H9 (cell line): ENCODE measurements around the gene ZG16. TPM values are rescaled to one million over a fixed set of nuclear protein-coding genes. Genes with fewer than 3 reads are reported as not detected.

Experiments used
- DNase-seq: peaks from one replicate; pipeline ENCODE4 v3.0.0-alpha.2; 2017
- H2AFZ ChIP-seq: one replicate; pipeline ENCODE4 v1.6.1; 2013; ENCODE audit warnings: mild to moderate bottlenecking, low read length, control low read depth, moderate library complexity
- H2AK5ac ChIP-seq: 2 replicates; pipeline ENCODE4 v1.6.1; 2013; ENCODE audit warnings: low read length, control low read depth, mixed read lengths; ENCODE audit not compliant: insufficient read length
- H2BK120ac ChIP-seq: one replicate; pipeline ENCODE4 v1.6.1; 2013; ENCODE audit warnings: low read depth, mild to moderate bottlenecking, low read length, control low read depth, inconsistent platforms; ENCODE audit not compliant: poor library complexity, severe bottlenecking
- H2BK12ac ChIP-seq: 2 replicates; pipeline ENCODE4 v1.6.1; 2013; ENCODE audit warnings: low read length, control low read depth, mixed read lengths, low read depth; ENCODE audit not compliant: insufficient read length
- H2BK15ac ChIP-seq: 2 replicates; pipeline ENCODE4 v1.6.1; 2013; ENCODE audit warnings: low read depth, low read length, control low read depth
- H2BK20ac ChIP-seq: one replicate; pipeline ENCODE4 v1.6.1; 2013; ENCODE audit warnings: low read depth, mild to moderate bottlenecking, low read length, control low read depth, inconsistent platforms; ENCODE audit not compliant: poor library complexity, severe bottlenecking
- H2BK5ac ChIP-seq: 2 replicates; pipeline ENCODE4 v1.6.1; 2013; ENCODE audit warnings: low read length, control low read depth, mixed read lengths; ENCODE audit not compliant: insufficient read length
- H3K14ac ChIP-seq: 2 replicates; pipeline ENCODE4 v1.6.1; 2013; ENCODE audit warnings: low read length, control low read depth; ENCODE audit not compliant: insufficient read depth
- H3K18ac ChIP-seq: 2 replicates; pipeline ENCODE4 v1.6.1; 2013; ENCODE audit warnings: low read depth, mild to moderate bottlenecking, mixed read lengths, low read length, control low read depth; ENCODE audit not compliant: insufficient read length
- H3K23ac ChIP-seq: 2 replicates; pipeline ENCODE4 v1.6.1; 2013; ENCODE audit warnings: low read length, control low read depth, mixed read lengths, low read depth; ENCODE audit not compliant: insufficient read length
- H3K23me2 ChIP-seq: 2 replicates; pipeline ENCODE4 v1.6.1; 2013; ENCODE audit warnings: low read depth, mild to moderate bottlenecking, mixed read lengths, low read length, control low read depth; ENCODE audit not compliant: insufficient read length, poor library complexity, severe bottlenecking
- H3K27ac ChIP-seq: 2 replicates; pipeline ENCODE4 v1.5.1; 2013; ENCODE audit warnings: low read length, control low read depth, mixed read lengths, low read depth; ENCODE audit not compliant: insufficient read length
- H3K27me3 ChIP-seq: 2 replicates; pipeline ENCODE4 v1.6.1; 2013; ENCODE audit warnings: low read length, control low read depth, inconsistent platforms; ENCODE audit not compliant: insufficient read depth
- H3K4ac ChIP-seq: 2 replicates; pipeline ENCODE4 v1.6.1; 2013; ENCODE audit warnings: low read depth, mild to moderate bottlenecking, control low read depth, inconsistent platforms, low read length, moderate library complexity
- H3K4me1 ChIP-seq: 2 replicates; pipeline ENCODE4 v1.6.1; 2013; ENCODE audit warnings: low read length, control low read depth, inconsistent platforms; ENCODE audit not compliant: insufficient read depth
- H3K4me2 ChIP-seq: 2 replicates; pipeline ENCODE4 v1.6.1; 2013; ENCODE audit warnings: low read length, control low read depth, mixed read lengths; ENCODE audit not compliant: insufficient read length, insufficient read depth
- H3K56ac ChIP-seq: 2 replicates; pipeline ENCODE4 v1.6.1; 2013; ENCODE audit warnings: low read depth, mild to moderate bottlenecking, mixed read lengths, low read length, control low read depth; ENCODE audit not compliant: insufficient read length
- H3K79me1 ChIP-seq: 2 replicates; pipeline ENCODE4 v1.6.1; 2013; ENCODE audit warnings: low read depth, mild to moderate bottlenecking, moderate library complexity, low read length, control low read depth, inconsistent platforms; ENCODE audit not compliant: insufficient read depth, poor library complexity, severe bottlenecking
- H3K79me2 ChIP-seq: 2 replicates; pipeline ENCODE4 v1.6.1; 2013; ENCODE audit warnings: low read length, control low read depth, inconsistent platforms; ENCODE audit not compliant: insufficient read depth
- H3K9ac ChIP-seq: 2 replicates; pipeline ENCODE4 v1.6.1; 2013; ENCODE audit warnings: low read length, control low read depth, mixed read lengths; ENCODE audit not compliant: insufficient read length; ENCODE audit errors: extremely low read depth
- H3K9me3 ChIP-seq: one replicate; pipeline ENCODE4 v1.6.1; 2013; ENCODE audit warnings: low read depth, low read length, inconsistent platforms; ENCODE audit not compliant: control insufficient read depth
- H3T11ph ChIP-seq: one replicate; pipeline ENCODE4 v1.6.1; 2013; ENCODE audit warnings: mild to moderate bottlenecking, low read length, control low read depth, inconsistent platforms
- H4K20me1 ChIP-seq: one replicate; pipeline ENCODE4 v1.6.1; 2013; ENCODE audit not compliant: control insufficient read depth, insufficient read length, insufficient read depth
- H4K5ac ChIP-seq: 2 replicates; pipeline ENCODE4 v1.6.1; 2013; ENCODE audit warnings: low read depth, mild to moderate bottlenecking, mixed read lengths, low read length, control low read depth; ENCODE audit not compliant: insufficient read length
- H4K8ac ChIP-seq: replicated peaks from 2 replicates; pipeline ENCODE4 v1.6.1; 2013; ENCODE audit warnings: low read length, control low read depth, mixed read lengths, low read depth; ENCODE audit not compliant: insufficient read length
- H4K91ac ChIP-seq: 2 replicates; pipeline ENCODE4 v1.6.1; 2013; ENCODE audit warnings: low read depth, mild to moderate bottlenecking, moderate library complexity, mixed read lengths, low read length, control low read depth; ENCODE audit not compliant: insufficient read length
- H3K27ac Mint-ChIP-seq, 3 experiments: 2 replicates in 2 of 3; 3 replicates in 1 of 3; pipeline ENCODE4 v1.8.0; 2020 to 2021; ENCODE audit warnings: mixed read lengths in 3 of 3, mild to moderate bottlenecking in 1 of 3, moderate library complexity in 1 of 3
- H3K27me3 Mint-ChIP-seq: 2 replicates; pipeline ENCODE4 v1.8.0; 2021; ENCODE audit warnings: low read depth, mild to moderate bottlenecking, moderate library complexity, mixed read lengths
- H3K36me3 Mint-ChIP-seq, 3 experiments: 2 replicates in 2 of 3; 3 replicates in 1 of 3; pipeline ENCODE4 v1.8.0; 2020 to 2021; ENCODE audit warnings: low read depth in 3 of 3, mixed read lengths in 3 of 3; ENCODE audit not compliant: insufficient read depth in 1 of 3
- H3K4me1 Mint-ChIP-seq, 2 experiments: 2 replicates each; pipeline ENCODE4 v1.8.0; 2020; ENCODE audit warnings: mixed read lengths in 2 of 2
- H3K4me3 Mint-ChIP-seq, 2 experiments: 2 replicates in 1 of 2; 3 replicates in 1 of 2; pipeline ENCODE4 v1.8.0; 2020 to 2021; ENCODE audit warnings: mild to moderate bottlenecking in 2 of 2, mixed read lengths in 2 of 2, moderate library complexity in 1 of 2
- H3K9me3 Mint-ChIP-seq, 2 experiments: 2 replicates in 1 of 2; 3 replicates in 1 of 2; pipeline ENCODE4 v1.8.0; 2020; ENCODE audit warnings: mild to moderate bottlenecking in 2 of 2, mixed read lengths in 2 of 2, moderate library complexity in 1 of 2
- WGBS: extraction: QIAGEN DNeasy Blood & Tissue Kit; methylation state at CpG from one replicate; pipeline ENCODE4 v1.1.7; 2013; ENCODE audit warnings: missing lambda C conversion rate, low lambda C conversion rate, mixed read lengths; ENCODE audit not compliant: insufficient read length; ENCODE audit errors: extremely low coverage; 5-methylcytosine and 5-hydroxymethylcytosine counted together
- total RNA-seq: library from RNA; stranded (reverse); gene quantifications from 2 replicates; pipeline ENCODE4 v1.2.1, GENCODE V29; 2021
- TF ChIP-seq, protein P1 (sequence below): fragments of 200-600 bp; sonication (generic); conservative IDR thresholded peaks from 3 replicates; pipeline ENCODE4 v1.8.0; 2021; ENCODE audit warnings: antibody characterized with exemption, mild to moderate bottlenecking

The ZG16 gene
- total RNA-seq, 1 experiment from 2014 or later = not detected

DNA sequence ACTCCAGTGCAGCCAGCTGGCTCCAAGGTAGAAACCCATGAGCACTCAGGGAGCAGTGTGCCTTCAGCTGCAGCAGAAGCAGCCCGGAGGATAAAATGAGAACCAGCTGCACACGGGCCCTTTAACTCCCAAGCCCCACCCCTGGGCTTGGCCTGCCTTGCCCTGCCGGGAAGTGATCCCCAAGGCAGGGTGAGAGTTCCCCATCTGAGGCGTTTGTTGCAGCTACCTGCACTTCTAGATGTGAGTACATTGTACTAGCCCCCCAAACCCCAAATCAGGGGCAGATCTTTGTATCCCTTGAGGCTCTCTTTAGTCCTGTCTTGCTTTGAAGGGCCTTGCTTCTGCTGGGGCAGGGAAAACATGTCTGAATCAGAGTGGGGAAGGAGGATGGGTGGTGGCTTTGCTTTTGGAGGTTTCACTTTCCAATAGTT lies 42.2 kb downstream of the ZG16 start, which contains the start of gene MVP:
Gene MVP, plus strand, starts transcription at position 192 of the 431 bp plus-strand sequence. CDS start 10,088 bp downstream, outside the sequence.
- Mint-ChIP-seq H3K27me3 (no peaks in the 10 kb centered on the region; the same call in 1 of the 2 replicates), H3K36me3 (peaks cover 24 to 38% (median 35%) of the 10 kb centered on the region in 3 experiments), H3K9me3 (no peaks in the 10 kb centered on the region; a peak in 1 of 5 replicates), H3K27ac (peak within 1 kb of the TSS in 2 of 3 experiments; percentile 73 to 84; a peak in 4 of 7 replicates), H3K4me1 (peaks cover 33 to 43% of the 10 kb centered on the region in 2 experiments), H3K4me3 (no peak within 1 kb of the TSS; a peak in 1 of 5 replicates)
- H3K79me2 ChIP-seq = no peaks in the 10 kb centered on the region
- H3K23ac ChIP-seq = no peak within 1 kb of the TSS
- no peak within 1 kb of the TSS for H2BK12ac ChIP-seq
- H4K8ac ChIP-seq = no peak within 1 kb of the TSS
- TF ChIP-seq, protein P1, sequence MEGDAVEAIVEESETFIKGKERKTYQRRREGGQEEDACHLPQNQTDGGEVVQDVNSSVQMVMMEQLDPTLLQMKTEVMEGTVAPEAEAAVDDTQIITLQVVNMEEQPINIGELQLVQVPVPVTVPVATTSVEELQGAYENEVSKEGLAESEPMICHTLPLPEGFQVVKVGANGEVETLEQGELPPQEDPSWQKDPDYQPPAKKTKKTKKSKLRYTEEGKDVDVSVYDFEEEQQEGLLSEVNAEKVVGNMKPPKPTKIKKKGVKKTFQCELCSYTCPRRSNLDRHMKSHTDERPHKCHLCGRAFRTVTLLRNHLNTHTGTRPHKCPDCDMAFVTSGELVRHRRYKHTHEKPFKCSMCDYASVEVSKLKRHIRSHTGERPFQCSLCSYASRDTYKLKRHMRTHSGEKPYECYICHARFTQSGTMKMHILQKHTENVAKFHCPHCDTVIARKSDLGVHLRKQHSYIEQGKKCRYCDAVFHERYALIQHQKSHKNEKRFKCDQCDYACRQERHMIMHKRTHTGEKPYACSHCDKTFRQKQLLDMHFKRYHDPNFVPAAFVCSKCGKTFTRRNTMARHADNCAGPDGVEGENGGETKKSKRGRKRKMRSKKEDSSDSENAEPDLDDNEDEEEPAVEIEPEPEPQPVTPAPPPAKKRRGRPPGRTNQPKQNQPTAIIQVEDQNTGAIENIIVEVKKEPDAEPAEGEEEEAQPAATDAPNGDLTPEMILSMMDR = no peak
- no peak within 1 kb of the TSS for H3K4me2 ChIP-seq
- H2AK5ac ChIP-seq = no peak within 1 kb of the TSS
- H3K4ac ChIP-seq = no peak within 1 kb of the TSS
- H3K23me2 ChIP-seq = peaks cover 2% of the 10 kb centered on the region
- H2BK120ac ChIP-seq = no peak within 1 kb of the TSS
- H2BK5ac ChIP-seq = no peak within 1 kb of the TSS
- no peaks in the 10 kb centered on the region for H3K27me3 ChIP-seq
- no peak within 1 kb of the TSS for H3K27ac ChIP-seq
- H4K20me1 ChIP-seq = no peaks in the 10 kb centered on the region
- H4K91ac ChIP-seq = no peak within 1 kb of the TSS
- H3T11ph ChIP-seq = no peak within 1 kb of the TSS
- H2BK15ac ChIP-seq = no peak within 1 kb of the TSS
- WGBS = no CpG with 5 or more reads among the region's 4 CpGs
- no peak within 1 kb of the TSS for H3K18ac ChIP-seq
- no peak for DNase-seq
- H3K9ac ChIP-seq = no peak within 1 kb of the TSS
- no peak within 1 kb of the TSS for H2BK20ac ChIP-seq
- no peaks in the 10 kb centered on the region for H3K4me1 ChIP-seq
- no peak within 1 kb of the TSS for H4K5ac ChIP-seq
- no peaks in the 10 kb centered on the region for H3K9me3 ChIP-seq
- no peak within 1 kb of the TSS for H3K56ac ChIP-seq
- no peak within 1 kb of the TSS for H3K14ac ChIP-seq
- H2AFZ ChIP-seq = no peak within 1 kb of the TSS
- H3K79me1 ChIP-seq = no peaks in the 10 kb centered on the region
